K562 (cell line): Measurements from ENCODE around the gene DDT. TPM values are rescaled to one million over a fixed set of nuclear protein-coding genes. Genes with fewer than 3 reads are reported as not detected.
A peak's percentile ranks its signal among the peaks of the same experiment; 100 is the strongest.

Experiments
- ATAC-seq: fragments of 200-7000 bp; cut with Tn5 transposase; 3 replicates; pipeline ENCODE4 v1.9.1; 2020; ENCODE audit warnings: moderate library complexity
- BruUV-seq: library from RNA; stranded (reverse); fragments of 400-500 nt; replicated peaks from 2 replicates; lab custom pipeline; 2021; lab: Mats Ljungman, UMichigan
- CTCF ChIA-PET: fragments of 300-600 bp; formaldehyde crosslinking; extraction: SDS; loops from one replicate; lab custom pipeline; 2021; ENCODE audit warnings: low intra/inter-chr PET ratio; lab: Yijun Ruan, JAX
- POLR2A ChIA-PET: fragments of 300-600, 350-650 bp; sonication (Branson Sonifier 250); formaldehyde crosslinking; extraction: SDS; loops from one replicate; lab custom pipeline; 2021; ENCODE audit warnings: antibody characterized with exemption, inconsistent platforms; lab: Yijun Ruan, JAX
- DNase-seq, 4 experiments: peaks; one replicate each; pipeline versions ENCODE4 v3.0.0 to v3.0.0-alpha.2; 2011 to 2018; ENCODE audit warnings: low spot score in 3 of 4, mixed read lengths in 3 of 4; ENCODE audit errors: extremely low read depth in 1 of 4
- FAIRE-seq: peaks from 2 replicates; lab custom pipeline; 2011; peaks lifted over from hg19 to GRCh38; lab: Jason Lieb, UNC
- H2AFZ ChIP-seq: 2 replicates; pipeline ENCODE4 v1.6.0; 2011; ENCODE audit warnings: low read depth, low read length, control low read depth, inconsistent platforms
- H3K27ac ChIP-seq: fragments of 200-600 bp; 3 replicates; pipeline ENCODE4 v1.8.0; 2011; ENCODE audit warnings: low read depth, mild to moderate bottlenecking, control low read depth, inconsistent platforms, low read length, moderate library complexity, mixed read lengths; ENCODE audit errors: extremely low read depth
- H3K27me3 ChIP-seq, 2 experiments: fragments of 300-600 bp in 1 of 2; 2 replicates in 1 of 2; 3 replicates in 1 of 2; pipeline versions ENCODE4 v1.6.0 to v1.8.0; 2011; ENCODE audit warnings: inconsistent platforms in 2 of 2, low read length in 2 of 2, mild to moderate bottlenecking in 1 of 2, mixed read lengths in 1 of 2, moderate library complexity in 1 of 2; ENCODE audit not compliant: control insufficient read depth in 2 of 2, insufficient read depth in 2 of 2
- H3K36me3 ChIP-seq: fragments of 300-600 bp; 3 replicates; pipeline ENCODE4 v1.8.0; 2011; ENCODE audit warnings: mild to moderate bottlenecking, low read length, inconsistent platforms; ENCODE audit not compliant: control insufficient read depth, insufficient read depth
- H3K4me1 ChIP-seq, 2 experiments: fragments of 200-600 bp in 1 of 2; replicated peaks in 1 of 2; 2 replicates in 1 of 2; 3 replicates in 1 of 2; pipeline versions ENCODE4 v1.5.1 to v1.8.0; 2011; ENCODE audit warnings: inconsistent platforms in 2 of 2, low read length in 2 of 2, mild to moderate bottlenecking in 1 of 2, mixed read lengths in 1 of 2, moderate library complexity in 1 of 2; ENCODE audit not compliant: control insufficient read depth in 2 of 2, insufficient read depth in 2 of 2
- H3K4me2 ChIP-seq: 2 replicates; pipeline ENCODE4 v1.6.1; 2011; ENCODE audit warnings: low read length, control low read depth, inconsistent platforms, mixed read lengths; ENCODE audit not compliant: insufficient read depth
- H3K4me3 ChIP-seq: fragments of 200-600 bp; sonication (generic), shearing (Covaris generic); 2 replicates; pipeline ENCODE4 v1.5.1; 2016; ENCODE audit warnings: control low read depth, inconsistent platforms
- H3K79me2 ChIP-seq: fragments of 200-600 bp; 3 replicates; pipeline ENCODE4 v1.8.0; 2011; ENCODE audit warnings: low read length, inconsistent platforms; ENCODE audit not compliant: control insufficient read depth, insufficient read depth
- H3K9ac ChIP-seq, 2 experiments: 2 replicates each; pipeline versions ENCODE4 v1.6.0 to v1.6.1; 2011; ENCODE audit warnings: low read depth in 2 of 2, low read length in 2 of 2, control low read depth in 1 of 2, inconsistent platforms in 1 of 2, mild to moderate bottlenecking in 1 of 2, mixed read lengths in 1 of 2; ENCODE audit not compliant: insufficient read depth in 1 of 2
- H3K9me1 ChIP-seq: one replicate; pipeline ENCODE4 v1.6.0; 2011; ENCODE audit warnings: inconsistent platforms, mild to moderate bottlenecking, low read length, moderate library complexity; ENCODE audit not compliant: control insufficient read depth, insufficient read depth
- H3K9me3 ChIP-seq: replicated peaks from 2 replicates; pipeline ENCODE4 v1.5.1; 2011; ENCODE audit warnings: low read depth, low read length, inconsistent platforms; ENCODE audit not compliant: control insufficient read depth, insufficient read depth
- H4K20me1 ChIP-seq: replicated peaks from 2 replicates; pipeline ENCODE4 v1.6.1; 2011; ENCODE audit warnings: low read length, inconsistent platforms, mixed read lengths; ENCODE audit not compliant: control insufficient read depth, insufficient read depth
- ARID2 ChIP-seq: fragments of 450-650 bp; IDR thresholded peaks from 2 replicates; pipeline ENCODE4 v1.6.1; 2017; ENCODE audit warnings: antibody characterized with exemption, mild to moderate bottlenecking
- CBFB ChIP-seq: sonication (generic); formaldehyde crosslinking; IDR thresholded peaks from 2 replicates; pipeline ENCODE4 v1.4.0; 2020; ENCODE audit warnings: mild to moderate bottlenecking, missing genetic modification reagents
- HDAC3 ChIP-seq: fragments of 450-650 bp; IDR thresholded peaks from 2 replicates; pipeline ENCODE4 v1.6.1; 2018; ENCODE audit warnings: borderline replicate concordance, mild to moderate bottlenecking, moderate library complexity; ENCODE audit not compliant: partially characterized antibody
- POLR3G ChIP-seq: IDR thresholded peaks from 2 replicates; pipeline ENCODE4 v1.6.1; 2011; ENCODE audit not compliant: insufficient read length, insufficient replicate concordance; ENCODE audit errors: extremely low read depth
- ZNF263 ChIP-seq: sonication (generic); formaldehyde crosslinking; IDR thresholded peaks from 2 replicates; pipeline ENCODE4 v1.8.0; 2022; ENCODE audit warnings: mild to moderate bottlenecking, missing genetic modification reagents, borderline replicate concordance
- ZNF311 ChIP-seq: fragments of 250-450 bp; sonication (Bioruptor Pico); IDR thresholded peaks from 2 replicates; pipeline ENCODE4 v1.4.0; 2020; ENCODE audit warnings: mild to moderate bottlenecking, moderate library complexity
- ZNF354B ChIP-seq: fragments of 250-450 bp; sonication (Bioruptor Pico); IDR thresholded peaks from 2 replicates; pipeline ENCODE4 v1.4.0; 2020
- WGBS: fragments of 100-300 bp; shearing (Covaris generic); methylation state at CpG from one replicate; pipeline ENCODE4 v1.1.6; 2016; ENCODE audit warnings: low coverage, mixed read lengths; ENCODE audit not compliant: insufficient coverage; ENCODE audit errors: missing lambda C conversion rate; 5-methylcytosine and 5-hydroxymethylcytosine counted together
- in situ Hi-C: fragments of 300-500 bp; cut with MboI; formaldehyde crosslinking; loops from 4 replicates; pipeline ENCODE4 v1.15.0; 2018; ENCODE audit warnings: inconsistent platforms, mixed read lengths
- intact Hi-C: fragments of 100-400 bp; cut with micrococcal nuclease; formaldehyde crosslinking; loops from 2 replicates; pipeline ENCODE4 v1.14.2; 2022
- polyA plus RNA-seq, 8 experiments: library from polyadenylated mRNA; depleted of rRNA in 4 of 8; stranded (reverse) in 5 of 8; unstranded in 3 of 8; fragments of >200 nt; fragmentation: Nextera tagmentation in 2 of 8; fragmentation: Illumina TruSeq in 1 of 8; extraction: Ambion mirVana in 2 of 8; extraction: Trizol in 1 of 8; gene quantifications; 2 replicates each; pipeline versions ENCODE4 v1.2.1 to v1.2.3, GENCODE V29; 2011 to 2014; ENCODE audit warnings: inconsistent platforms in 1 of 8, missing spikeins in 1 of 8
- total RNA-seq, 7 experiments: library from RNA; depleted of rRNA in 6 of 7; stranded (reverse); fragments of >200 nt in 6 of 7; fragmentation: Illumina TruSeq in 2 of 7; extraction: Trizol in 2 of 7; gene quantifications; 2 replicates each; pipeline versions ENCODE4 v1.2.1 to v1.2.3, GENCODE V29; 2011 to 2021; ENCODE audit warnings: low replicate concordance in 1 of 7
- TF ChIP-seq, protein P1 (sequence below): fragments of 450-650 bp; IDR thresholded peaks from 2 replicates; pipeline ENCODE4 v1.6.1; 2018; ENCODE audit warnings: mild to moderate bottlenecking, low read depth; ENCODE audit not compliant: partially characterized antibody

Gene DDT
- total and polyA plus RNA-seq, 9 of the 15 experiments (the other 6 are each of a cell fraction or from before 2014, with no cell fraction given) = 24.0 to 209 (median 63.2) TPM

DNA sequence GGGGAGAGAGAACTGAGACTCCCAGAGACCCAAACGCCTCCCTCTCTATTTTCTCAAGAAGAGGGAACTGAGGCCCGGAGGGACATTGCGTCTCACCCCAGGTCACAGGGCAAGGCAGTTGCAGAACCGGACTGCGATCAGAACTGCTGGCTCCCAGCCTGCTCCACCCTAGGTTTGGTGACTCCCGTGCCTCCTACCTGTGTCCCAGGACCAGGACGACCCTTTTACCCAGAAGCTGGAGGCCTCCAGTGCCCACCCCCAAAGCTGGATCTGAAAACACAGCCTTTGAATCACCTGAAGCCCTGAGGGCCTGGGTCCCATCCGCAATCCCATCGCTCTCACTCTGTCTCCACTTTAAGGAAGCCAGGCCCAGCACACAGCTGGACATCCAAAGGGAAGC is 29.6 kb upstream of the DDT start (continued):
- TF ChIP-seq, protein P1, sequence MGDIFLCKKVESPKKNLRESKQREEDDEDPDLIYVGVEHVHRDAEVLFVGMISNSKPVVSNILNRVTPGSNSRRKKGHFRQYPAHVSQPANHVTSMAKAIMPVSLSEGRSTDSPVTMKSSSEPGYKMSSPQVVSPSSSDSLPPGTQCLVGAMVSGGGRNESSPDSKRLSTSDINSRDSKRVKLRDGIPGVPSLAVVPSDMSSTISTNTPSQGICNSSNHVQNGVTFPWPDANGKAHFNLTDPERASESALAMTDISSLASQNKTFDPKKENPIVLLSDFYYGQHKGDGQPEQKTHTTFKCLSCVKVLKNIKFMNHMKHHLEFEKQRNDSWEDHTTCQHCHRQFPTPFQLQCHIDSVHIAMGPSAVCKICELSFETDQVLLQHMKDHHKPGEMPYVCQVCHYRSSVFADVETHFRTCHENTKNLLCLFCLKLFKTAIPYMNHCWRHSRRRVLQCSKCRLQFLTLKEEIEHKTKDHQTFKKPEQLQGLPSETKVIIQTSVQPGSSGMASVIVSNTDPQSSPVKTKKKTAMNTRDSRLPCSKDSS = no peak
- TF ChIP-seq CBFB = no peak
- no peak for TF ChIP-seq ZNF311 (CRISPR knock-in tag)
- TF ChIP-seq ZNF354B = no peak
- no peak for TF ChIP-seq POLR3G
- TF ChIP-seq HDAC3 = no peak

DNA sequence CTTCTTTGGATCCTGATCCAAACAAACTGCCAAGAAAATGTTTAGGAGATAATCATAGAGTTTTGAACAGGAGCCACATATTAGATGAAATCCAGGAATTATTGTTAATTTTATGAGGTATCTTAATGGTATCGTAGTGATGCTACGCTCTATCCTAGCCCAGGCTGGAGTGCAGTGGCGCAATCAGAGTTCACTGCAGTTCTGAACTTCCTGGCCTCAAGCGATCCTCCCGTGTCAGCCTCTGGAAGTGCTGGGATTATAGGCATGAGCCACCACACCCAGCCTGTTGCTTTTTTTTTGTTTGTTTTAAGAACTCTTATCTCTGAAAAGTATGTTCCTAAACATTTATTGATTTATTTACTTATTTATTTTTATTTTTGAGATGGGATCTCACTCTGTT is 28.6 kb upstream of the DDT start:
- no peak for ATAC-seq

More for the DNA sequence above, 28.6 kb upstream of the DDT start:
- no peaks in the 10 kb centered on the region for H3K9me3 ChIP-seq
- FAIRE-seq (peak; percentile 54), DNase-seq (no peak)
- 51% methylated on average over 5 of the region's 5 CpGs for WGBS
- POLR2A ChIA-PET = interaction anchor here (0.7 kb wide), 1 partner anchor 10 kb away, joined by 4 read pairs; no protein-coding TSS in a partner anchor
- in situ Hi-C loops = no loop called here
- H4K20me1 ChIP-seq = no peaks in the 10 kb centered on the region
- intact Hi-C loops = no loop called here
- H3K4me3 ChIP-seq = no peak overlapping the region
- H3K9me1 ChIP-seq = no peaks in the 10 kb centered on the region
- H3K27me3 ChIP-seq = no peaks in the 10 kb centered on the region
- H3K27ac ChIP-seq = no peak overlapping the region
- no peak overlapping the region for H2AFZ ChIP-seq
- no peaks in the 10 kb centered on the region for H3K36me3 ChIP-seq
- no peaks in the 10 kb centered on the region for H3K79me2 ChIP-seq
- no peak overlapping the region for H3K9ac ChIP-seq
- CTCF ChIA-PET = no interaction called here
- no peak for TF ChIP-seq ZNF263 (CRISPR knock-in tag)
- no peak for TF ChIP-seq ARID2
- no peak overlapping the region for H3K4me2 ChIP-seq
- peaks cover 0 to 9% of the 10 kb centered on the region in 2 experiments; a peak in 2 of 5 replicates for H3K4me1 ChIP-seq
- no TSS peak for BruUV-seq
